ENCODE data around the gene HEMGN. TPM values are rescaled to one million over a fixed set of nuclear protein-coding genes. Genes with fewer than 3 reads are reported as not detected.
A peak's percentile ranks its signal among the peaks of the same experiment; 100 is the strongest.

Gene HEMGN
- total and polyA plus RNA-seq, 2 of the 13 experiments (the other 11 are each of a cell fraction or from before 2014, with no cell fraction given), result not detected

- peaks cover 0 to 9% of the 10 kb centered on the region in 2 experiments; a peak in 1 of 5 replicates for H3K27me3 ChIP-seq (ENCODE audit: control insufficient read depth in 1 of 2, insufficient read depth in 2 of 2, low read length in 2 of 2)
- FAIRE-seq (no peak), DNase-seq (ENCODE audit: low spot score) (no peak), ATAC-seq (peak; percentile 37)
- H4K20me1 ChIP-seq (ENCODE audit: insufficient read depth, low read length), result no peaks in the 10 kb centered on the region
- H2AFZ ChIP-seq (ENCODE audit: low read length), result no peak overlapping the region
- no peaks in the 10 kb centered on the region for H3K9me3 ChIP-seq (ENCODE audit: low read length)
- no peaks in the 10 kb centered on the region for H3K4me1 ChIP-seq (ENCODE audit: insufficient read depth, low read length)
- H3K4me3 ChIP-seq (replicated peaks in 1 of 3; ENCODE audit: insufficient read depth in 1 of 3, low read depth in 2 of 3, low read length in 3 of 3), result no peak overlapping the region
- WGBS (ENCODE audit: low lambda C conversion rate), result 40% methylated on average over 2 of the region's 2 CpGs
- H3K27ac ChIP-seq (ENCODE audit: extremely low read length, insufficient read depth, low read length), result no peak overlapping the region
- intact Hi-C loops (cut with micrococcal nuclease; ENCODE audit: unreplicated experiment) (loop anchor here (1.0 kb wide), 1 partner anchor 182 kb away; no protein-coding TSS in a partner anchor), in situ Hi-C loops (cut with HindIII; ENCODE audit: extremely low pct_ligation_motif_present, low pct_unique_long_range_greater_than_20kb) (loop anchor here (5.0 kb wide), 1 partner anchor 180 kb away; no protein-coding TSS in a partner anchor)
- TF ChIP-seq SUZ12 (IDR thresholded peaks at IDR 0.05; ENCODE audit: low read depth, low read length) (no peak), SP140L (CRISPR knock-in tag; IDR thresholded peaks at IDR 0.05; ENCODE audit: borderline replicate concordance) (no peak), CTCF (CRISPR knock-in tag; IDR thresholded peaks at IDR 0.05) (0 out of 2 replicates have a peak, but pooled peaks have one; percentile 18), SOX13 (IDR thresholded peaks at IDR 0.05) (no peak), SOX13 (CRISPR knock-in tag; conservative IDR thresholded peaks at IDR 0.05 in 1 of 2, IDR thresholded peaks at IDR 0.05 in 1 of 2) (no peak), DMTF1 (CRISPR knock-in tag; IDR thresholded peaks at IDR 0.05) (no peak), ZHX2 (IDR thresholded peaks at IDR 0.05; ENCODE audit: low read depth) (no peak), ZHX2 (CRISPR knock-in tag; IDR thresholded peaks at IDR 0.05; ENCODE audit: borderline replicate concordance) (no peak), U2AF2 (IDR thresholded peaks at IDR 0.05; ENCODE audit: low read depth, low read length) (no peak)
- no peak overlapping the region for H3K4me2 ChIP-seq (ENCODE audit: low read depth, low read length)
- ChIA-PET CTCF (ENCODE audit: low intra/inter-chr PET ratio, low total read pairs) (no interaction called here), POLR2A (no interaction called here)
- no peak overlapping the region for H3K9ac ChIP-seq (ENCODE audit: insufficient read depth, low read depth, low read length)
- H3K36me3 ChIP-seq (replicated peaks in 1 of 2; ENCODE audit: control insufficient read depth in 1 of 2, insufficient read depth in 2 of 2, low read length in 2 of 2), result no peaks in the 10 kb centered on the region
- H3K79me2 ChIP-seq (ENCODE audit: insufficient read depth, low read length), result no peaks in the 10 kb centered on the region
- BruUV-seq (replicated peaks), result no TSS peak
Measured at GRCh38 chr9:97892421-97892820, 45.6 kb downstream of the HEMGN start.
